ENCODE data around the gene IFNGR1. TPM values are rescaled to one million over a fixed set of nuclear protein-coding genes. Genes with fewer than 3 reads are reported as not detected.

Gene IFNGR1
- total RNA-seq, 2 experiments from 2014 or later = 27.7 to 29.0 TPM

DNA sequence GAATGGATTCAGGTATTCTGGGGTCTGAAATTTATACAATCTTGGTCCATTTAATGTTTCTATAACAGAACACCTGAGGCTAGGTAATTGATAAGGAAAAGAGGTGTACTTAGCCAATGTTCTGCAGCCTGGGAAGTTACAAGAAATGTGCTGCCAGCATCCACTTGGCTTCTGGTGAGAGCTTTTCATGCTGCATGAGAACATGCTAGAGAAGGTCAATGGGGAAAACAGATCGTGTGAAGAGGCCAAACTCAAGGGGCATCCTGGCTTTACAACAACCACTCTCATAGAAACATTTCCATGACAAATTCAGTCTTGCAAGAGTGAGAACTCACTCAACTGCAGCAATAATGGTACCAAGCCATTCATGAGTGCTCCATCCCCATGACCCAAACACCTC is 62.5 kb downstream of the IFNGR1 start:
- Mint-ChIP-seq H3K27me3 (peaks cover 17% of the 10 kb centered on the region), H3K4me3 (no peak overlapping the region), H3K36me3 (no peaks in the 10 kb centered on the region), H3K4me1 (ENCODE audit: low read depth) (peaks cover 16% of the 10 kb centered on the region), H3K27ac (no peak overlapping the region), H3K9me3 (peaks cover 2% of the 10 kb centered on the region)
- DNase-seq = no peak
- CTCF ChIA-PET = interaction anchor here (0.7 kb wide), 1 partner anchor 15 kb away, joined by 3 read pairs; no protein-coding TSS in a partner anchor
- intact Hi-C loops (cut with micrococcal nuclease) = loop anchor here (1.0 to 5.0 kb wide), 4 partner anchors 12 to 156 kb away; no protein-coding TSS in a partner anchor
- POLR2A ChIA-PET = no interaction called here

DNA sequence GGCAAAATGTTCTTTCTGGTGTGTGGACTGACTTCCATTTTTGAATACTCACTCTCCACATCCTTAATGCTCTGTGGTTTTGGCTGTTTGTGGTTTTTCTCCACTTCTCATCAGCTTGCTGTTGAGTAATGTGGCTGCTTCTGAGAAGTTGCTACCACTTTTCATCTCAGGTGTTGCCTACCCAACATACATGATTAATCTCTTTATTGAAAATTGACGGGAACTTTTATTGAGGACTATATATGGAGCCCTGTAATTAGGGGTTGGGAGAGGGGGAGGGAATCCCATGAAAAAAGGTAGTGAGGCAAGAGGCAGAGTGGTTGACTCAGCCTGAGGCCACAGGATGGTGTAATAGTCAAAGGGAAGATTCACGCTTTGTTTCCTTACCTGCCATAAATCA is 63.4 kb downstream of the IFNGR1 start:
- Mint-ChIP-seq H3K27me3 (peaks cover 11% of the 10 kb centered on the region), H3K27ac (peak overlapping the region; percentile 49), H3K36me3 (no peaks in the 10 kb centered on the region), H3K9me3 (peaks cover 6% of the 10 kb centered on the region), H3K4me1 (ENCODE audit: low read depth) (peaks cover 16% of the 10 kb centered on the region), H3K4me3 (no peak overlapping the region)
- intact Hi-C loops (cut with micrococcal nuclease) = loop anchor here (1.0 to 5.0 kb wide), 6 partner anchors 12 to 156 kb away; no protein-coding TSS in a partner anchor
- ChIA-PET POLR2A (interaction anchor here (0.9 kb wide), 1 partner anchor 71 kb away, joined by 3 read pairs; no protein-coding TSS in a partner anchor), CTCF (interaction anchor here (0.7 to 2.0 kb wide), 3 partner anchors 10 to 66 kb away, joined by 3 to 4 read pairs (median 4); no protein-coding TSS in a partner anchor)
- DNase-seq = peak; percentile 50

DNA sequence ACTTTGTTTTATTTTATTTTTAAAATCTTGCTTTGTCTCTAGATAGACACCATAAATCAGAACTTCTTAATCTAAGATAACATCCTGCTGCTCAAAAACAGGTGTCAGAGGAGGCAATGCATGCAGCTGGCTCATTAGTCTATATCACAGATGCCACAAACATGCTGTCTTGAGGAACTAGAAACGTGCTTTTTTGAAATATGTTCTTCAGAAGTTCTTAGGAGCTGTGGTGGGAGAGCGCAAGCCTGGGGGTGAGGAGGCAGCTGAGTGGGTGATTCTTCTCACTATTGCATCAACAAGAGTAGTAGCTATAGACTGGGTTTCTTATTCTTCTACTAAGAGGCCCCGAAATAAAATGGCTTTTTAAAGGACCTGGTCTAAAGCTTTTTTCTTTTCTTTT is 69.1 kb downstream of the IFNGR1 start:
- CTCF ChIA-PET = interaction anchor here (2.0 kb wide), 1 partner anchor 16 kb away, joined by 5 read pairs; no protein-coding TSS in a partner anchor
- H3K27ac Mint-ChIP-seq = no peak overlapping the region

DNA sequence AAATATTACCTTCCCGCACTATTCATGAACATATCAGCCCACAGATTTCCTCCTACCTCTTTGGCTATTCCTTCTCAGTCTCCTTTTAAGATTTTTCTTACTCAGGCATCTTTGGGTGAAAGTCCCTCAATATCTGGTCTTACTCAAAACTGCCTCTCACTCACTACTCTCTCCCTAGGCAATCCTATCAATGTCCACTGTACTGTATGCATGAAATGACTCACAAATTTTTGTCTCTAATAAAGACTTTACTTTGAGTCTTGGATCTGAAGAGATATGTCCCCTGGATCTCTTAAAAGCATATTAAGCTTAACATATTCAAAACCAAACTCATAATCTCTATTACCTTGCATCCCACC is 70.2 kb downstream of the IFNGR1 start:
- H3K36me3 Mint-ChIP-seq = no peaks in the 10 kb centered on the region
- ChIA-PET CTCF (interaction anchor here (2.0 kb wide), 1 partner anchor 17 kb away, joined by 5 read pairs; no protein-coding TSS in a partner anchor), POLR2A (no interaction called here)
- H3K27ac Mint-ChIP-seq = no peak overlapping the region
- intact Hi-C loops (cut with micrococcal nuclease) = no loop called here
- H3K4me1 Mint-ChIP-seq (ENCODE audit: low read depth) = no peaks in the 10 kb centered on the region
- H3K27me3 Mint-ChIP-seq = no peaks in the 10 kb centered on the region
- no peak overlapping the region for H3K4me3 Mint-ChIP-seq
- DNase-seq = no peak
- H3K9me3 Mint-ChIP-seq = peaks cover 6% of the 10 kb centered on the region

More for the DNA sequence above, 69.1 kb downstream of the IFNGR1 start:
- POLR2A ChIA-PET = no interaction called here
- no peak for DNase-seq
- Mint-ChIP-seq H3K36me3 (no peaks in the 10 kb centered on the region), H3K4me1 (ENCODE audit: low read depth) (peaks cover 1% of the 10 kb centered on the region), H3K9me3 (peaks cover 6% of the 10 kb centered on the region), H3K4me3 (no peak overlapping the region), H3K27me3 (no peaks in the 10 kb centered on the region)
- intact Hi-C loops (cut with micrococcal nuclease) = no loop called here

DNA sequence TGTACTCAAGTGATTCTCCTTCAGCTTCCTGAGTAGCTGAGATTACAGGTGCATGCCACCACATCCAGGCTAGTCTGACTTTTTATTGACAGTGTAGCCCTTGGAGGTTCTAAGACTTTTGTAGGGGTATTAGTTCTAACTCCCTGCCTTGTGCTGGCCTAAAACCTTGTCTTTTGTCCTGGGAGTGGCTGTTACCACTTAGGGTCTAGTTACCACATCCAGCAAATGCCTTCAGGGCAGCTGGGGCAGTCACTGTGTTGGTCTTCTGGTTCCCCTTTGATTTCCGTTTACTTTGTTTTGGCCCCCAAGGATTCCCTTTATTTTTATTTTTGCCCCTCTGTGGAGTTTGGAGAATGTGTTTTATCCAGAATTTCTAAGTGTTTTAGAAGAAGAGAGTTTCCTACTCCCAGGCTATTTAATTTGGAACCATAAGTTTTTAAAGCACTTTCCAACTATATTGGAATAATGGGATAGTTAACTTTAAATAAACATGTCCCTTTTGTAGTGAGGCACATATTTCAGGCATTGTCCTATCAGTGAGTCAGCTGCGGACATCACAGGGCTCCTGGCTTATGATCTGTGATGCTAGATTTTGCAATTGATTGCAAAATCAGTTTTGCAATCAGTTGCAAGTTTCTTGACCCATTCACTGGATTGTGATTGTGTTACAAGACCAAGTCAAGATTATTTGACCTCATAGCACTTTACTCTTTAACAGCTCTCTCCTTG is 70.7 kb downstream of the IFNGR1 start:
- intact Hi-C loops (cut with micrococcal nuclease) = no loop called here
- Mint-ChIP-seq H3K9me3 (peaks cover 6% of the 10 kb centered on the region), H3K4me1 (ENCODE audit: low read depth) (no peaks in the 10 kb centered on the region), H3K4me3 (no peak overlapping the region), H3K36me3 (no peaks in the 10 kb centered on the region), H3K27me3 (no peaks in the 10 kb centered on the region), H3K27ac (no peak overlapping the region)
- POLR2A ChIA-PET = no interaction called here
- DNase-seq = no peak
- CTCF ChIA-PET = interaction anchor here (2.0 kb wide), 1 partner anchor 17 kb away, joined by 5 read pairs; no protein-coding TSS in a partner anchor

Other genes with a start within 250 kb of the IFNGR1 start
- not detected for gene IL20RA, start 174.4 kb downstream of the IFNGR1 start, total RNA-seq
- gene IL22RA2, start 45.7 kb downstream of the IFNGR1 start, total RNA-seq = not detected

Data from activated CD4-positive, alpha-beta memory T cell treated with anti-CD3 and anti-CD28 coated beads for 36 hours (primary cell).